ENCODE measurements around the gene PKP4.
"Not testable (repeated sequence)": the region's sequence is repeated elsewhere in the genome, so short reads cannot be mapped to it uniquely, and the experiment has no call there.

Gene PKP4

DNA sequence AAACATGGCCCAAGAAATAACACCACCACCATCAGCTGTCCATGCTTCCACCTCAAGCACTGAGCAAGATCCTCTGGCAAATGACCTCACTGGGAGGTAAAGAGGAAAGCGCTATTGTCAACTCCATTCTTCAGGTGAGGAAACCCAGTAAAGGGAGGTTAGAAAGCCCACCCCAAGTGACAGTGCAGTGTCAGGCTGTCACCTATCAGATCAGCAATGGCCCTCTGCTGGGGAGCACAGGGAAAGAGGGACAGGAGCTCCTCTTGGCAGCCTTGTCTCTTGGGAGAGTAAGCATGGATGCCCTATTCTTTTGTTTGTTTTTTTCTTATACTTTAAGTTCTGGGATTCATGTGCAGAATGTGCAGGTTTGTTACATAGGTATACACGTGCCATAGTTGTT, 234.1 kb downstream of the PKP4 start:
- DNase-seq, result no peak

DNA sequence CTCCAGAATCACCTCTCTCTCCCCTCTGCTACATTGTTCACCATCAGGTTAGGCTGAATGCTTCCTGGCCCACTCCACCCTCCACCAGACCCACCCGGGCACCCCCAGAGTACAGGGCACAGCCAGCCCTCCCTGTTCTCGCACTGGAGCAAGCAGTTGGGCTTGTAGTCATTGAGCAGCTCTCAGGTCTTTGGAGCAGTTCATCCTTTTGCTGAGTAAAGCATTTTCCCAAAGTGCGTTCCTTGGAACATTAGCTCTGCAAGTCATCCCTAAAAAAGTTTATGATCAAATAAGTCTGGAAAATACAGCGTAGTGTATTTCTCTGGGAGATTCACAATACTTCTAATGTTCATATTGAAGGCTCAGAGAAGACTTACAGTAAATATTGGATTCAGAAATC, 234.9 kb downstream of the PKP4 start:
- no peak for DNase-seq

DNA sequence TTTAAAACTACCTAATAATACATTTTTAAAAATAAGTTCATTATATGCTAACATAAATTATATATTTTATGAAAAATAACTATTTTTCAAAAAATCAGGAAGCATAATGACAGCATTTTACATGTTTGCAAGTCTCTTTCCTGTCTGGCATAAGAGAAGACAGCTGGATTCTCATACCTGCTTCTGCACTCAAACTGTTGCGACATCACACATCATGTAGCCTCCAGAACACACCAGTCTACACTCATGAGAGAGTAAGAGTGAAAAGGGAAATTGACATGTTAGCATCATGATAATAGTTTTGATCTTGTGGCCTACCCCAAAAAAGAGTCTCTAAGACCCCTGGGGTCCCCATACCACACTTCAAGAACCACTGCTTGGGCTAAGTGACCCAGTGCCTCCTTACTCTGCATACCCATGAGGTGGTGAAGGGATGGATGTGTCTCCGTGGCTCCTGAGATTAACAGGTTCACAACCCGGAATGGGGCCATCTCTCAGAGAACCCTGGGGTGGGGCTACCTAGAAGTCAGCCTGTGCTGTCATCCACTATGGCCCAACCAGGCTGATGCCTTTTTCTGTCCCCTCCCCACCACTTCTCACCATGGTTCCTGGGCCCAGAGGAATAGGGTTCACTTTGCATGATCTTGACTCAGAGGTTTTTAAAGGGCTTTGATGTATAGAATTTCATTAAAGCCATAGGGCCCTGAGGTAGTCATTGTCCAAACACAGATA, 235.8 kb downstream of the PKP4 start:
- no peak for DNase-seq

DNA sequence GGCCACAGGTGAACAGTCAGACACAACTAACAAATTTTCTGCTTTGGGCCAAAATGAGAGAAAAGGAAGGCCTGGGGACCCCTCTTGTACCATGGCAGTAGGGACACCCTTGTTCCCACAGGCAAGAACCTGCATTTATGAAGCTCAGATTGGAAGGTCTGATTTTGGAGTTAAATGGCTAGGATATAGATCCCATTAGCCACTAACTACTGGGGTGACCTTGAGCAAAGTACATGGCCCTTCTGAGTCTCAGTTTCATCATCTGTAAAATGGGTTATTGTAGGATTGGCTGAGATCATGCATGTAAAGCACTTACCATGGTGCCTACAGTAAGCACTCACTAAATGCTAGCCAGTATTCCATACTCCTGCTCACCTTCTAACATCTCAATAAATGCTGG, 236.7 kb downstream of the PKP4 start:
- DNase-seq, result no peak

DNA sequence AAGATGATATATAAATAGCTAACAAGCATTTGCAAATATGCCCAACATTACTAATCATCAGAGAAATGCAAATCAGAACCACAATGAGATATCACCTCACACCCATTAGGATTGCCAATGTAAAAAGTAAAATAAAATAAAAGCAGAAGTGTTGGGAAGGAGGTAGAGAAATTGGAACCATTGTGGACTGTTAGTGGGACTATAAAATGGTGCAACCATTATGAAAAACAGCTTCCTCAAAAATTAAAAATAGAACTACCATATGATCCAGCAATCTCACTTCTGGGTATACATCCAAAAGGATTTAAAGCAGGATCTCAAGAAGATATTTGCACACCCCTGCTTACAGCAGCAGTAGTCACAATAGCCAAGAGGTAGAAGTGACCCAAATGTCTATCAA, 238.6 kb downstream of the PKP4 start:
- no peak for DNase-seq

DNA sequence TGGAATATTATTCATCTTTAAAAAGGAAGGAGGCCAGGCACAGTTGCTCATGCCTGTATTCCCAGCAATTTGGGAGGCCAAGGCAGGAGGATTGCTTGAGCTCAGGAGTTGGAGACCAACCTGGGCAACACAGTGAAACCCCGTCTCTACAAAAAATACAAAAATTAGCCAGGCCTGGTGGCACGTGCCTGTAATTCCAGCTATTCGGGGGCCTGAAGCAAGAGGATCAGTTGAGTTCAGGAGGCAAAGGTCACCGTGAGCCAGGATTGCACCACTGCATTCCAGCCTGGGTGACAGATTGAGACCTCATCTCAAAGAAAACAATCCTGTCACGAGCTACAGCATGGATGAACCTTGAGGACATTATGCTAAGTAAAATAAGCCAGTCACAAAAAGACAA, 239.0 kb downstream of the PKP4 start:
- DNase-seq, result not testable (repeated sequence)

DNA sequence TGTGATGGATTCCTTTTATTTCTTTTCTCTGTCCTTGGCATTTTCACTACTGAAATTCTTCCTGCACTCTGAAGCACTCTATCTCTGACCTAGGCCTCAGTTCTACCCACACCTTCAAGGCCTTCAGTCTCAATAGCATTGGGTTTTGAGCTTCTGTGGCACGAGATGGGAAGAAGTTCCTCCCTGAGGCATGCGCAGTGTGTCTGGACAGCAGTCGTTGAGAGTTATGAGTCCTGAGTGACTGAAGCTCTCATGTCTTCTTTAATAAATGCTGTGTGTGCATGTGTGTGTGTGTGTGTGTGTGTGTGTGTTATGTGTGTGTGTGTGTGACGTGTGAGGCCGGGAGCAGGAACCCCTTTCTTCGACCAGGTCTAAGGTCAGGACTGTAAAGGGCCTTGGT, 242.6 kb downstream of the PKP4 start:
- DNase-seq, result no peak

DNA sequence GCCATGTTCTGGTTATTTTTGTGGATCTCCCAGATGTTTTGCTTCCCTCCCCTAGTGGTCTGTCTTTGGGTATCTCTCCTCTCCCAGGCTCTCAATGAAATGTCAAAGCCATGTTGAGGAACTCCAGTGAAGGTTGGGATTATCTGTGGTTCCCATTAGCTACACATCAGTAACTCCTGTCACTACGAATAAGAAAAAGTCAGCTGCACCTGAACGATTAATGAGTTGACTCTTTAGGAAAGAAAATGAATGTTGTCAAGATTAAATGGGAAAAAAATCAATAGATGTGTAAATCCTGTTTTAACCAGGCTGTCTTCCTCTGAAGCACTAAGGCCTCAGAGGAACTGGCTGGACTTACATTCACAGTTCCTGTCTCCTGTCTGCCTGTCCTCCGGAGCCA, 244.3 kb downstream of the PKP4 start:
- DNase-seq, result no peak

DNA sequence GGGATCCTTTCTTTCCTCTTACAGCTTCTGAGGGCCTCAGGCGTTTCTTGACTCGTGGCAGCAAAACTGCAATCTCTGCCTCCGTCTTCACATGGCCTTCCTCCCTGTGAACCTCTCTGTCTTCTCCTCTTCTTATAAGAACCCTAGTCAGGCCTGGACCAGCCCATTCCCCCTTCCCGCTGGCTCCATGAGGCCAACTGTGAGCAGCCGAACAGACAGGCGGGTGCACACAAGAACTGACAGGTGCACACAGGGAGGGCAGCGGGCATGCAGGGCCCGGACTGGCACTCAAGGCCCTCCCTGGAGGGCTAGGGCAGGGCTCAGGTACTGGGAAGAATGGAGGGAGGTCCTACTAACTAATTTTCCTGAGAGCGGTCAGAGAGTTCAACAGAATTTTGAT, 246.0 kb downstream of the PKP4 start:
- no peak for DNase-seq

DNA sequence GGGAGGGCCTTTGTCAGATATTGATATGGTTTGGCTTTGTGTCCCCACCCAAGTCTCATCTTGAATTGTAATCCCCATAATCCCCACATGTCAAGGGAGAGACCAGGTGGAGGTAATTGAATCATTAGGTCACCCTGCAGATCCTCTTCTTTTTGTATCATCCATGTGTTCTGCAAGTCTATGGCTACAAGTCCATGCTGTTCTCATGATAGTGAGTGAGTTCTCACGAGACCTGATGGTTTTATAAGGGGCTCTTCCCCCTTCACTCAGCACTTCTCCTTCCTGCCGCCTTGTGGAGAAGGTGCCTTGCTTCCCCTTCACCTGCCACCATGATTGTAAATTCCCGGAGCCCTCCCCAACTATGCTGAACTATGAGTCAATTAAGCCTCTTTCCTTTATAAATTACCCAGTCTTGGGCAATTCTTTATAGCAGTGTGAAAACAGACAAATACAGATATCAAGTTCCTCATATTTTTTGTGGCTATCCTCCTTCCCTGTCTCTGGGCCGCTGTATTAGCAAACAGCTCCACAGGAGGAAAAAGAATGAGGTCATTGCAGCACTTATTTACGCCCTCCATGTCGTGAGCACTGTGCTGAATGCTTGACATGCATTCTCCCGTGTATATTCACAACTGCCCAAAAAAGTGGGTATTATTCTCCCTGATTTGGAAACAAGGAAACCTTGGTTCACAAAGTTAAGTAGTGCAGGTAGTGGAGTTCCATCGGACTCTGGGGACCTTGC, 248.1 kb downstream of the PKP4 start:
- DNase-seq, result not testable (repeated sequence)

DNA sequence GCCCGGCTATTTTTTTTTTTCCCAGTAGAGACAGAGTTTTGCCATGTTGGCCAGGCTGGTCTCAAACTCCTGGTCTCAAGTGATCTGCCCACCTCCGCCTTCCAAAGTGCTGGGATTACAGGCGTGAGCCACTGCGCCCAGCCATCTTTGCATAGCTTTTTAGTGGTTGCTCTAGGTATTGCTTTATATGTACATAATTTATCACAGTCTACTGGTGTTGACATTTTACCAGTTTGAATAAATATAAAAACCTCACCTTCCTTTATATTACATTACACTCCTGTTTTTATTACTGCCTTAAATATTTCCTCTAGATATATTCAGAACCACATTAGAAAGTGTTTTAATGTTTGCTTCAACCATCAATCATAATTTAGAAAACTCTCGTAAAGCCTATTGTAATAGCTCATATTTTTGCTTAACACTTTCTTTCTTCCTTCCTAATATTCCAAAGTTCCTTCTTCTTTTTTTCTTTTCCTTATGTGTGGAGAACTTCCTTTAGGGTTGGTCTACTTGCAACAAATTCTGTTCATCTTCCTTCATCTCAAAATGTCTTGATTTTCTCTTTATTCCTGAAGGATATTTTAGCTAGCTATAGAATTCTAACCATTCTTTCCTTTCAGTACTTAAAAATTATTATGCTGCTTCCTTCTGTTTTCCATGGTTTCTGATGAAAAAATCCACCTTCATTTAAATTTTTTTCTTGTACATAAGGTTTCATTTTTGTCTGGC, 256.2 kb downstream of the PKP4 start:
- no peak for DNase-seq

DNA sequence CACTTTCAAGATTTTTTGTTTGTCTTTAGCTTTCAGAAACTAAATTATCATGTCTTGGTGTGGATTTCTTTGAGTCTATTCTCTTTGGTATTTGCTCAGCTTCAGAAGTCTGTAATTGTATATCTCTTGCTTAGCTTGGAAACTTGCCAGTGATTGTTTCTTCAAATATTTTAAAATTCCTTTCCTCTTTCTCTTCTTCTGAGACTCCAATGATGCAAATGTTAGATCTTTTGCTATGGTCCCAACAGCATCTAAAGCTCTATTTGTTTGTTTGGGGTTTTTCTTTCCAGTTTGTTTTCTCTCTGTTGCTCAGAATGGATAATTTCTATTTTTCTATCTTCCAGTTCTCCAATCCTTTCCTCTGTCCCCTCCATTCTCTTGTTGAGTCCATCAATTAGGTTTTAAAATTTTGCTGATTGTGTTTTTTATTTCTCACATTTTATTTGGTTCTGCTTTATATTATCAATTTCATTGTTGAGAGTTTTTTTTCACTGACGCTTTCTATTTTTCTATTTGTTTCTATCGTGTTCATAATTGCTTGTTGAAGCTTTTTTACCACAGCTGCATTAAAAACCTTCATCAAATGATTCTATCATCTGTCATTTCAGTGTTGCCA, 256.9 kb downstream of the PKP4 start:
- no peak for DNase-seq

DNA sequence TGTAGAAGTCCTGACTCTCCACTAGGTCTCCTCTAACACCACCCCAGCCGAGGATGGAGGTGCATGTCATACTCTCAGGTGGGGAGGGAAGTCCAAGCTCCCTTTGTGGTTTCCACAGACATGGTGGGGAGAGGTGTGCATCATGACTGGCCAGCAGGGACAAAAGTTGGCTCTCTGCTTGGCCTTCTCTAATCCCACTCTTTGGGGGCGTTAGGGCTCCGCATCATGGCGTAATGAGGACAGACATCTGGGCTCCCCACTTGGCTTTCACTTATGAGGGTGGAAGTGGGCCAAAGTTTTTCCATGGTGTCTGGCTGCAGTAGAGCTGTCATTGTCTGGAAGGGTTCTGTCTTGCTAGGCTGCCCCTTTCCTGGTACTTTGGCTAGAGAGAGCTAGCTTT, 257.7 kb downstream of the PKP4 start:
- DNase-seq, result no peak

DNA sequence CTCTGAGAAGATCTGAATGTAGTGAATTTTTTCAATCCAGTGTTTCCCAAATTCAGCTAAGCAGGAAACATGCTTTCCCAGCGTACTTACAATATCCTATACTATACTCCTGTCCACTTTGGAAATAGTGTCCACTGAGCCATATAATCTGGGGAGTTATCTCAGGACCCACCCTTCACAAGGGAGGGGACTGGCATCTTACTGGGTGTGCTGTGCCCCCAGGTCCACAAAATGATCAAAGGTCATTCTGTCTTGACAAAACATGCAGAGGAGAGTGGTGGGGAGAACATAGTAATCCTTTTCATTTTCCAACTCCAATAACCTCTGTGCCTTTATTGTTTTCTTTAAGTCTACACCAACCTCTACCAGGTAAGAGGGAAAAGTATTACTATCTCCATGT, 258.6 kb downstream of the PKP4 start:
- DNase-seq, result no peak

DNA sequence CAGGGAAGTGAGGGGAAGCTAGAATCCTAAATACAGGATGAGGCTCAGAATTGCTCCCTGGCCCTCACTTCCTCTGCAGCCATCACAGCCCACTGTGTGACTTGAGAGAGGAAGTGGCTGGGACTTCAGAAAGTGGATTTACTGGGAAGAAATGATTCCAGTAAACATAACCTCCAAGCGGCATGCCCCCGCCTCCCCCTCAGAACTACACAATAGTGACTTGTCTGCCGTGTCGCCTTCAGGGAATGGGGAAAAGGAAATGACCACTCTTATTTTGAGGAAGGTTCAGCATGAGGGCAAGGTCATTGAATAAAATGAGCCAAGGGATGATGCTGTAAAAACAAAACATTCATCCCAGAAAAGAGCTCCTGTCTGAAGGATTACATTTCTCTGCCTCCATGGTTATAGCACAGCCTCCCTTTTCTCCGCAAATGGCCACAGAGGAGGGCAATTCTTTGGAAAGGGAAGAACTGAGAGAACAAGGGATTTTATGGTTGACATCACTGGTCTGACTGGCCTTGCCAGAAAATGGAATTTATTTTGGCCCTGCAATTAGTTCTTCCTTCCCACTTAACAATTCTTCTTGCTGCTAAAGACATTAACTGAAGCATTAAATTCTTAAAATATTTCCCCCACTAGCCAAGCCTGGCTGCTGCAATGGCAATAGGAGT, 259.5 kb downstream of the PKP4 start:
- no peak for DNase-seq

DNA sequence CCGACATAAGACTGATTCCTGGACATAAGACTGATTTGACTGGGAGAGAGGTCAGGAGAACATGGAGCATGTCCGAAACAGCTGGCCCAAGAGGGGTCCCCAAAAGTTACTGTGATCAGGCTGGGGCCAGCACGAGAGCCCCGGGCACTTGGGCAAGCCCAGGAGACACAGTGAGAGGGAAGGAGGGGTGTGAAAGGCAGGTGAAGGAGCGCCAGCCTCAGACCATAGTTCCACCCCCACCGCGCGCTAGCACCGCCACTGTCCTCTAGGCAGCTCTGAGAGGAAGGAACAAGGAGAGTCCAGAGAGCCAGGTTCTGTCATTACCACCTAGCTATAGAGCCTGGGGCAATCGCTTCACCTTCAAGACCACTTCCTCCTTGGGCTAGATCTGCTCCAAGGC, 260.2 kb downstream of the PKP4 start:
- no peak for DNase-seq

DNA sequence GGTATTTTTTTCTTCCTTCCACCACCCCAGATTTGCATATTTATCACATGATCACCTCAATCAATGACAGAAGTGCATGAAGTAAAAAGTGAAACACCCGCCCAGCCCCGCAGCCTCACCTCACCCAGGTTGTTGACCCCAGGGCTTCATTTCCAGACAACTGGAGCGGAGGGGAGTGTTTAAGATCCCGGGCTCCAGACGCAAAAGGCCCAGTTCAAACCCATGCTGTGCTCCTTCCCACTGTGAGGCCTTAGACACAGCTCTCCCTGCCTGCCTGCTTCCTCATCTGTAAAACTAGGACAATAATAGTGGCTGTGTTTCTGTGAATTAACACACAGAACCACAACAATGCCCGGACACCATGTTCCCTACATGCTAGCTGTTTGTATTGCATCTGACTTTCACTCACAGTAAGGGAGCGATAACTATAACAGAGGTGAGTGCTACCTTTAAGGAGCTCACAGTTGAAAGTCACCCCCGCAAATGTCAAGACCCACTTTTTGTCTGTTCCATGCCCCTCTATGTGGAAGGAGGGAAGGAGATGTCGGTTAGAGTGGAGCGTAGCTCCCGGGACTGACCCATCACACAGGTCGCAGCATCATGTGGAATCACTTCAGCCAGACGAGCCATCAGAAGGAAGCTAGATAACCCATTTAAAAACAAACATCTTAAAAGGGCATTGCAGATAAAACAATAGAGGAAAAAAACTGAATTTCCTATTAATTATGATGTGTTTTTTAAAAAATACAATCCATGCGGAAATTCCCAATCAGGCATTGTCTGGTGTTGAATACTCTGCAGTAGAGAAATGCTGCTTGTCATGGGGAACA, 260.8 kb downstream of the PKP4 start:
- DNase-seq, result no peak

DNA sequence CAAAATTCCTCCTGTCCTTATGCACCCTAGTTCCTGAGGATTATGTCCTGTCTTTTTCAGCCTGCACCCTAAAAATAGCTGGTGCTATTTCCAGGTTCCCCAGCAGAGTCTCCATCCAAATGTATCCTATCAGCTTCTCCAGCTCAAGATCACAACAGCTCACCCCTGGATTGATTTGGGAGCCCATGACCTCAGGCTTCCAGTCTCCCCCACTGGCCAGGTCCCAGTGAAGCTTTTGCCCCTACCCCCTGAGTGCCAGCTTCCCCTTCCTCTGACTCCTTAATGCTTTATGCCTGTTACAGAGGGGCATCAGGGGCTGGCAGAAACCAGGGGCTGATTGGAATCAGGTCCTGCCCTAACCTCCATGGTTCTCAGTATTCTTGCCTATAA, 261.4 kb downstream of the PKP4 start:
- DNase-seq, result no peak

DNA sequence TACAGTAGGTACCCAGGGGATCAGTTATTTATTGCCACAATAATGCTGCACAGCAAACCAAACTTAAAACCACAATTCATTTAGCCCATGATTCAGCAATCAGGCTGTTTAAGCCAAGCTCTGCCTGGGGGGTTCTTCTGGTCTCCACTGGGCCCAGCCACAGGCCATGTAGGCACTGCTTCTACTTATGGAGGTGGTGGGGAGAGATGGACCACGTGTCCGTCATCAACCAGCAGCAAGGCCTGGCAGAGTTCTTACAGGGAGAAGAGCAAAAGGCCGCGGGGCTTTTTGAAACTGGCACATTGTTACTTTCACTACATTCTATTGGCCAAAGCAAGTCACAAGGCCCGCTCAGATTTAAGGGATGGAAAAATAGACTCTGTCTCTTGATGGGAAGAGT, 262.1 kb downstream of the PKP4 start:
- DNase-seq, result no peak

DNA sequence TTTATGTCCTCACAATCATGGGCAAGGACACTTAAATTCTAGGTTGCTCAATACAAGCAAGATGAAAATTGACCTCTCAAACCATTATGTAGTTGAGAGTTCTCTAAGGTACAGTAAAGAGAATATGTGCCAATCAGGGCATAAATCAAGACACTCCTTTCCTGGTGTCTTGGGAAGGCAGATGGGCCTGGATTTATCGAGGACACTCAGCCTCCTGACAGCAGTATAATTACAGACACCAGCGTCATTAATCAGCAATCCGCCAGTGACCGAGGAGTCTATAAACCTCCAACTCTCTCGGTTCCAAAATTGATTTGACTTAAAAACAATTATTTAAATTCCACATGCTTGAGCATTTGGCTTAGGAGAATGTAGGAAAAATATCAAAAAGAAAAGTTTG, 262.7 kb downstream of the PKP4 start:
- no peak for DNase-seq

DNA sequence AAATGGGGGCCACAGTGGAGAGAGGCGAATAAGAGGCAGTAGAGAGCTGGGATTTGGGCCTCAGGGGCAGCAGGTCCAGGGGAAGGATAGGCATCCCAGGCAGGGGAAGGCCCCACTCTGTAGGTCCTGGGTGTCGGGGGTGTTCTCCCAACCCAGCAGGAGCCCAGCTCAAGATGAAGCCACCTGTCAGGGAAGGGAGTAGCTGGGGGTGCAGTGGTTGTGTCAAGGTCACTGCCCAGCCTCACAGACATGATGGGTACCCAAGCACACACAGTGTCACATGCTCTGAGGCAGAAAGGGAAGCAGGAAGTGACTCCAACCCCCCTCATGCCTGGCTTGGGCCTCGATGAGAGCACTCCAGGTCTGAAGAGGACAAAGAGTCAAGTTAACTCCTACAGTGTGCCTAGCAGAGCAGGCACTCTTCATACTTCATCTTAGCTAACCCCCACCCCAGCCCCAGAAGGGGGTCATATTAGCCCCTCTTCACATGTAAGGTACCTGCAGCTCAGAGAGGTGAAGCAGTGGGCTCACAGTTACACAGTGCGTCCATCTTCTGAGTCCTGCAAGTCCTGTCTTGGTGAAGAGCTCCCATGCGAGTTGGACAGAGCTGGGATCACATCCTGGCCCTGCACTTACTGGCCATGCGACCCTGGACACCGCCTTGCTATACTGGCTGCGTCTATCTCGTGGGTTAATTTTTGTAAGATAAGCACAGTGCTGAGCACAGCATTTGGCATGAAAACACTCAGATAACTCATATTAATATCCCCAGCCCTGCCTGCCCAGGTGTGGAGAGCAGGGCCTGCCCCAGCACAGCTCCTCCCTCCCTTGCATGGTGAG, 265.7 kb downstream of the PKP4 start:
- DNase-seq, result no peak
